GM18505 (cell line): ENCODE measurements around the gene PSTPIP2.
"Not testable (repeated sequence)": the region's sequence is repeated elsewhere in the genome, so short reads cannot be mapped to it uniquely, and the experiment has no call there.

ENCODE experiments used
- ATAC-seq: cut with Tn5 transposase; IDR thresholded peaks from one replicate; pipeline ENCODE4 v1.9.1; 2021; ENCODE audit not compliant: unreplicated experiment
- POLR2A ChIP-seq: IDR thresholded peaks from 4 replicates; pipeline ENCODE4 v1.6.1; 2011; ENCODE audit warnings: borderline replicate concordance; ENCODE audit not compliant: insufficient read depth, insufficient read length; ENCODE audit errors: extremely low read depth

Gene PSTPIP2

DNA sequence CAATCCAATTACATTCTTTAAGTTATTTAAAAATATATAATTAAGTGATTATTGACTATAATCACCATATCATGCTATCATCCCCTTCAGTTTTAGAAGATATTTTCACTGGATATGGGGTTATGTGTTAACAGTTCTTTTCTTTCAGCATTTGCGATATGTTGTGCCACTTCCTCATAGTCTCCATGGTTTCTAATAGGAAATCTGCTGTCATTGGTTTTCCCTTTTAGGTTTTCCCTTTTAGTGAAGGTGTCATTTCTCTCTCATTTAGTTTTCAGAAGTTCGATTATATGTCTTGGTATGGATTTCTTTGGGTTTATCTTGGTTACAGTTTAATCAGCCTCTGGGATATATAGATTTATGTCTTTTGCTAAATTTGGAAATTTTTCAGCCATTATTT is 70.2 kb downstream of the PSTPIP2 start:
- no peak for TF ChIP-seq POLR2A
- ATAC-seq: no peak

DNA sequence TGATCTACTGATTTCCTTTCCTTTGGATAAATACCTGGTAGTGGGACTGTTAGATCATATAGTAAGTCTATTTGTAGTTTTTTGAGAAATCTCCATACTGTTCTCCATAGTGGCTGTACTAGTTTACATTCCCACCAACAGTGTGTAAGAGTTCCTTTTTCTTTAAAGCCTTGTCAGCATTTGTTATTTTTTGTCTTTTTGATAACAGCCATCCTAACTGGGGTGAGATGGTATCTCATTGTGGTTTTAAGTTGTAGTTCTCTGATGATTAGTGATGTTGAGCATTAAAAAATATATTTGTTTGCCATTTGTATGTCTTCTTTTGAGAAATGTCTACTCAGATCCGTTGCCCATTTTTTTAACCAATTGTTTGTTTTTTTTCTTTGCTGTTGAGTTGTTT is 71.0 kb downstream of the PSTPIP2 start:
- ATAC-seq: no peak
- no peak for TF ChIP-seq POLR2A

DNA sequence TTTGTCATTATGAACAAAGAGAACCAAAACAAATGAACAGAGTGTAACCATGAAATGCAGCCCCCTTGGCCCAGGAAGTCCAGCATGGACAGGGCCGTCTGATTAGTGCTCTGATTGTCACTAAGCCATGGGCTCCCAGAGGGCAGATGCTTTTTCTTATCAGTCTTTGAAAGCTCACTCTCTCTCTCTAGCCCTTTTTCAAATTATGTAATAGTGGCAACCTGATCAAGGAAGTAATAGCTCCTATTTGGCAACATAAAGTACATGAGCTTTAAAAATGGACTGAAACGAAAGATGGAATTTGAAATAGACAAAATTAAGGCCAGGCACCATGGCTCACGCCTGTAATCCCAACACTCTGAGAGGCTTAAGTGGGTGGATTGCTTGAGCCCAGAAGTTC is 72.5 kb downstream of the PSTPIP2 start:
- no peak for TF ChIP-seq POLR2A
- no peak for ATAC-seq

DNA sequence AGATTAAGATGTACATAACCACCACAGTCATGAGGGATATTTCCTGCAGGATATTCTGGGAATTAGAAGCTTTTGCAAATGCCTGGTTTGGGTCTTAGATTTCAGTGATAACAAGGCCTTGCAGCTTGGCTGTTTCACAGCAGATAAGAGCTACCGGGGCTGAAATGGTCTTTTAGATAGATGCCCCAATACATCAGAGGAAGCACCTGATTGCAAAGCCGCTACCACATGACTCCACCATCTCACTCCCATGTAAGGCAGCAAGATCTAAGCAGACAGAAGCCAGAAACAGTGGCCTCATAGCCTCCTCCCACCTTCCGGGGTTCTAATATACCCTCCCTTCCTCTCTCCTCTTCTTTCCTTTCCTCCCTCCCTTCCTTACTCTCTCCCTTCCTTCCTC is 73.8 kb downstream of the PSTPIP2 start:
- no peak for TF ChIP-seq POLR2A
- ATAC-seq: no peak

DNA sequence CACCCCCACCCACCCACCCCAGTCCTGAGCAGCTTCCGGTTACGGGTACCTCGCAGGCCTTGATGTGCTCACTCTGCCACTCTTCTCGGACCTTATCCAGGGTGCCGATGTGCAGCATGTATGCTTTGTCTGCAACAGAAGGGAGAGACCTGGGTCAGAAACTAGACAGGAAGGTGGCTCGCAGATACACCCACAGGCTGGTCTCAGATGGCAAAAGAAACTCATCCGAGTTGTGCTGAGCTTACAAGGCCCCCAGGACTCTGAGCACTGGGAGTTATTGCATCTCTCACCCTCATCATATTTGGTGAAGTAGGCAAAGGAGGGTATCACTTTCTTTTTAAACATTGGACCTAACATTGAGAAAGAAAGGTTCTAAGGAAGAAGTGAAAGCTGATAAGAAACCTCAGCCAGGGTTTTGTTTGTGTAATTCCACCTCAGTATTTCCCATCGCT is 74.3 kb downstream of the PSTPIP2 start:
- ATAC-seq: no peak
- no peak for TF ChIP-seq POLR2A

DNA sequence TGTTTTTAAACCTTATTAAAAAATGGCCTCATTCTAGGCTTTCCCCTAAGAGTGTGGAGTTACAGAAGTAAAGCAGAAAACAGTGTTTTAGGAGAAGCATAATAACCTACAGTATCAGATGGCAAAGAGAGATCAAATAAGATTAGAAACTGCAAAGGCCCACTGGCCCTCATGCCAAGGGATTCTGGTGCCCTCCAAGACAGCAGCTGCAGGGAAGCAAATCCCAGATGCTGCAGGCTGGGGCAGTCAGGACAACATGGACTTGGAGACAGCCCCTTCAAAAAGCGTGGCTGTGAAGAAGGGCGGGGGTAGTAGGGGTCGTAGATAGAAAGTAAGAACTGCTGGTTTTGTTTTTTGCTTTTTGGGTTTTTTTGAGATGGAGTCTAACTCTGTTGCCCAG is 76.6 kb downstream of the PSTPIP2 start:
- ATAC-seq: no peak
- TF ChIP-seq POLR2A: no peak

DNA sequence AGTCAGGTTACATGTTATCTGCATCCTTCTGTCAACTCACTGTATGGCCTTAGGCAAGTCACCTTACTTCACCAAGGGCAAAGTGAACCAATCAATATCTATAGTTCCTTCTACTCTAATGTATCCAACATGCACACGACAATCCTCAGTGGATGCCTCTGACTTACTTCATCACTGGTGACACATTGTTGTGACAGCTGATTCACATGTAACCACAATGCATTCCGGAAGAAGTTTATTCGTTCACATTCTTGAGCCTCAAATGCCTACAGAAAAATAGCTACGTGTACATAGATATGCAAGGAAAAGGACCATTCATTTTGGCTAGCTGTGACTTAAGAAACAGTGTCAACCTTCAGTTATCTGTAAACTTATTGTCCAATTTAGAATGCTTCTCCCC is 78.6 kb downstream of the PSTPIP2 start:
- no peak for ATAC-seq
- no peak for TF ChIP-seq POLR2A

DNA sequence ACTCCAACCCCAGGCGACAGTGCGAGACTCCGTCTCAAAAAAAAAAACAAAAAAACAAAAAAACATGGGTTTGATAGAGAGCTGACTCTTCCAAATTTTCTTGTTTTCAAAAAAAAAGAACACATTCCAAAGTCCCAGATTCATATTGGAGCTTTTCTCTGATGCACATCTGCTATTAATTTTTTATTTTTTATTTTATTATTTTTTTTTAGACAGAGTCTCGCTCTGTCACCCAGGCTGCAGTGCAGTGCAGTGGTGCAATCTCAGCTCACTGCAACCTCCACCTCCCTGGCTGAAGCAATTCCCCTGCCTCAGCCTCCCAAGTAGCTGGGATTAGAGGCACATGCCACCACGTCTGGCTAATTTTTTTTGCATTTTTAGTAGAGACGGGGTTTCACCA is 79.5 kb downstream of the PSTPIP2 start:
- ATAC-seq: not testable (repeated sequence)

DNA sequence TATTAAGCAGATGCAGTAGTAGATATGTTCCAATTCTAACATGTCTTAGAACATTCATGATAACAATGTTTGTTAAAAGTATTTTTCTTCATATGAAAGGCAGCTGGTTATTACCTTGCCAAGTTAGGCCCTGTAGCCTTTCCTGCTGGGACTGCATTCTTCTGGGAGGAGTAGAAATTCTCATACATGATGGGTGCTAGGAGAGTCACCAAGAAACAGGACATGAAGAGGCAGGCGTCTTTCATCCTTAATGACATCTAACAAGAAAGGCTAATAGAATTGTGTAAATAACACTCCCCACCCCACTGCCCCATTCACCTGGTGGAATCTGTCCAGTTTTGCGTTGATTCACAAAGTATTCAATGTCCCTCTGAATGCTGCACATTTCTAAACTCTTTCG is 80.3 kb downstream of the PSTPIP2 start:
- no peak for TF ChIP-seq POLR2A
- no peak for ATAC-seq

DNA sequence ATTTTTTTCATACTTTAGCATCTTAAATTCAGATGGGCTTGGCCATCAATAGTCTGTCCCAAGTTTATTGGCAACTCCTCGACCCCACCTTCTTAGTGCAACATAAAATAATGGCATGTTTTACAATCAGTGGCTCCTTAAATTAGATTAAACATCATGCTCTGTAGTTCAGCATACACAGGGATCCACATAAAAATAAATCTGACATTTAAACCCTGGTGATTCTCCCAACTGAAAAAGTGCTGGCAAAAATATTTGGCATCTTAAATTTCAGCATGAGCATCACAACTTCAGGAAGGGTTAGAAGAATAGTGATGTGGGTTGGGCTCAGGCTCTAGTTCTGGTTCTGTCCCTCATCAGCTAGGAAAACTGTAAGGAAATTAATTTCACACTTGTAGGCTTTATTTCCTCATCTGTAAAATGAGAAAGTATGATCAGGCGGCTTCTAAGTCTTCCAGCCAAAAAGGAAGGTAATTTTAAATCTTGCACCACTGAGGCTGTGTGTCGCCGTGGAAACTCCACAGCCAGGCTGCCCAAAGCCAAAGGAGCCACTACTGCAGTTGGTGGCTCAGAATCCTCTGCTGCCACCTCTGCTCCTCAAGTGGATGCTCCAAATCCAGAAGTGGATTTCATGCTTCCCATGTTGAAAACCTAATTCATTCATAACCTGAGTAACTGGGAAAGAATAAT is 87.4 kb downstream of the PSTPIP2 start:
- ATAC-seq: no peak

DNA sequence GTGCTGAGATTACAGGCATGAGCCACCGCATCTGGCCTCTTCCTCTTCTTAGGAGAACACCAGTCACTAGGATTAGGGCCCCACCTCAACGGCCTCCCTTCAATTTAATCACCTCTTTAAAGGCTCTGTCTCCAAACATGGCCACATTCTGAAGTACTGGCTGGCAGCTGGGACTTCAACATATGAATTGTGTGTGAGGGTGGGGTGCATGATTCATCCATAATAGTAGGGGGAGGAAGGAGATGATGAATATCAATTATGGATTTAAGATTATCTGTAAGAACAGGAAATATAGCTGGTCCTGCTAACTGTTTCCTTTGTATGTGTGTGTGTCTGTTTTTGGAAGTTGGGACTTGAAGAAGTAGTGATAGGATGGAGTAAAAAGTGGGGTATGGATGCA is 90.2 kb downstream of the PSTPIP2 start:
- ATAC-seq: no peak
- TF ChIP-seq POLR2A: no peak

More for the DNA sequence above, 87.4 kb downstream of the PSTPIP2 start:
- no peak for TF ChIP-seq POLR2A

DNA sequence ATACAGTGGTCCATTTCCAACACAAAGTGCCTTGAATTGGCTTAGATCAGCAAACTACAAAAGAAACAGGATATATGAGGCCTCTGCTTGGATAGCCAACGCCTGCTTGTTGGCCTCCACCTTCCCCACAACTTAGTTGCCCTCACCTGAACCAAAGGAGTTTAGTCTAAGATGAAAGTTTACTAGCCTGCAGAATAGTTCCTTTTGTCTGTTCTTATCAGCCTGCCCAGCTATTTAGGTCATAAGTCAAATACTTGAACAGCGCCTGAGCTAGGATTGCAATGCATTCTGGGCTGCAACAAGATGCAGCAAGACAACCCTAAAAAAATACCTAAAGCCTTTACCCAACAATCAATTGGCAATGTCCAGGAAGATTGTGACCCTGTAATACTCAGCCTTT is 91.8 kb downstream of the PSTPIP2 start:
- TF ChIP-seq POLR2A: no peak
- ATAC-seq: no peak

DNA sequence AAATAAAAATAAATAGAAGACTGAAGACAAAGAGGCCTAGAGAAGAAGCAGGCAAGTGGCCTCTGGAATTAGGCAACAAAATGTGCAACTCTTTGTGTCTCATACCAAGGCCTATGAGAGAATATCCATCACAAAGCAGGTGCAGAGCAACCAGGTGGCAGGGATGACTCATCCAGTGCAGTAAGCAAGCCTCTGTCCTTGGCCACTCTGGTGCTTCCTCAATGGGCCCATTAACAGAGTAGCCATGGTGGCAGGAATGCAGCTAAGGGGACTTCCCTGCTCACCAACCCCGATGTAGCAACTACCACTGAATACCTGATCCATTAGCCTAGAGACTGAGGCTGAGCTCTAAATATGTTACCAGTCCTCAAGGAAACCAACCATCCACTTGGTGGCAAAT is 94.0 kb downstream of the PSTPIP2 start:
- TF ChIP-seq POLR2A: no peak
- no peak for ATAC-seq

DNA sequence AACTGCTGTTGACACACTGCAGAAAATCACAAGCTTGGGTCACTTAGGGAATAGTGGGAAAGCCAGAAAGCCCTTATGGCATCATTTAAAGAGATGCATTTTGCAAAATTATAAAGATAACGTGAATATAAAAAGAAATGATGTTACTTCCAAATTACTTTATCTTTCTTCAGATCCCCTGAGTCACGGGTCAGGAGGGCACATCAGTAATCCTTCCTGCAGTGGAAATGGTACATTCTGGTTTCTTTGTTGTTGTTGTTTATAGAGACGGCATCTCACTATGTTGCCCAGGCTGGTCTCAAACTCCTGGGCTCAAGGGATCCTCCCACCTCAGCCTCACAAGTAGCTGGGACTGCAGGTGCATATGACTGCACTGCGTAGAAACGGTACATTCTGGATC is 95.1 kb downstream of the PSTPIP2 start:
- ATAC-seq: no peak

DNA sequence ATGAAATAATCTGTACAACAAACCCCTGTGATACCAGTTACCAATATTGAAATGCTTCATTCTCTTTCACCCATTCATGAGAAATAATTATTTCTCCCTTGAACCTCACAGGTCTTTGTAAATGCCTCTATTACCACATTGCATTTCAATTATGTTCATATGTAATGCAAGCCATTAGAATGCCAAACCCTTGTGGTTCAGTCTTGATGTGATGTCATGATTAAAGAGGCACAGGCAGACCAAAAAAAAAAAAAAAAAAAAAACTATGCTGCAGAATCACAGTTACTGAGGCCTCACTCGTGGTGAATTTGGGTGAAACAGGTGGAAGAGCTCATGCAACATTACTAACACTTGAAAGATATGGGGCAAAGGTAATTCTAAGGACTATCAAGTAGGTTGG is 95.5 kb downstream of the PSTPIP2 start:
- TF ChIP-seq POLR2A: no peak

More for the DNA sequence above, 95.1 kb downstream of the PSTPIP2 start:
- no peak for TF ChIP-seq POLR2A

DNA sequence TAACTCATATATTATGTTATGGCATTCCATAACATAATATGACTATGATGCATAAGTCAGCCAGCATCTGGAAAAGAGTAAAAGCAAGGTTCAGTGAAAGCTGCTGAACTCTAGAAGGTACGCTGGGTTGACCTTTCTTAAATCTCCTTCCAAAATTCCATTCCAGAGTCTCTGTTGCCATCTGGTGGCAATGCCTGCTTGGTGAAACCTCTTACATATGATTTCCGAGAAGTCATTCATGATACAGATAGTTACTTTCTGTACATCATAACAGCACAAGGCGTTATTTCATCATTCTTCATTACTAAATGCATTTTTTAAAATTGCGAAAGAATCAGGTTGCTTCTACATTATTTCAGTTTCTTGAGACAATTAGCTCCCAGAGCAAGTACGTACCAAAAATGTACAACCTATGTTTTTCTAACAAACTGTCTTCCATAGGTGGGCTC is 97.9 kb downstream of the PSTPIP2 start:
- TF ChIP-seq POLR2A: no peak
- ATAC-seq: no peak

More for the DNA sequence above, 95.5 kb downstream of the PSTPIP2 start:
- no peak for ATAC-seq
